ENCODE data around the gene PPP1R13L. TPM values are rescaled to one million over a fixed set of nuclear protein-coding genes. Genes with fewer than 3 reads are reported as not detected.

The PPP1R13L gene
- total RNA-seq, 2 experiments from 2014 or later = 7.8 to 15.5 TPM

DNA sequence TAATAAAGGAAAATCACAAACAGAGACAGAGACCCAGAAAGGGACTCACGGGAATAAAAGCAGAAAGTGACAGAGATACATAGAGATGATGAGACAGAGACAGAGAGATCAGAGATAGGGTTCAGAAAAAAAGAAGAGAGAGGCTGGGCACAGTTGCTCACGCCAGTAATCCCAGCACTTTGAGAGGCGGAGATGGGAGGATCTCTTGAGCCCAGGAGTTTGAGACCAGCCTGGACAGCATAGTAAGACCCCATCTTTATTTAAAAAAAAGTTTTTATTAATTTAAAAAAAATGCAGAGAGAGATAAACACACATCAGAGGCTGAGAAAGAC, 43.5 kb upstream of the PPP1R13L start:
- BruUV-seq (replicated peaks) = no TSS peak
- intact Hi-C loops (cut with micrococcal nuclease; ENCODE audit: unreplicated experiment) = no loop called here

DNA sequence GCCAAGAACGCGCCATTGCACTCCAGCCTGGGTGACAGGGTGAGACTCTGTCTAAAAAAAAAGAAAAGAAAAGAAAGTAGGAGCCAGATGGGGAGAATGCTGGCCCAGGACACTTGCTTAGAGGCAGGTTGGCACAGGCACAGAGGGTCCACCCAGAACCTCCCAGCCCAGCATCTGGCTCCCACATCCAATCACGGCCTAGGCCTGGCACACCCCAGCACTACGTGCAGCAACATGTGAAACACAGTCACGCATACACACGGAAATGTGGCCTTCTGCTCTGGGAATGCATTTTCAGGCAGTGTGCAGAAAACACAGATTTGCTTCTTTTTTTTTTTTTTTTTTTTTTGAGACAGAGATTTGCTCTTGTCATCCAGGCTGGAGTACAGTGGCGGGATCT, 42.1 kb upstream of the PPP1R13L start:
- Histone ChIP-seq H3K27ac (ENCODE audit: low read depth, low read length, poor library complexity, severe bottlenecking) (no peak overlapping the region), H3K79me2 (ENCODE audit: insufficient read depth, low read depth, low read length) (no peaks in the 10 kb centered on the region), H4K20me1 (ENCODE audit: insufficient read depth, low read length) (no peaks in the 10 kb centered on the region), H3K4me1 (ENCODE audit: insufficient read depth, low read length, poor library complexity, severe bottlenecking) (peaks cover 56% of the 10 kb centered on the region), H3K9me2 (ENCODE audit: insufficient read depth, low read length) (no peaks in the 10 kb centered on the region), H3K4me3 (ENCODE audit: low read depth, low read length, poor library complexity, severe bottlenecking) (no peak overlapping the region), H3K9me3 (ENCODE audit: low read length) (no peaks in the 10 kb centered on the region), H3K4me2 (ENCODE audit: low read length) (no peak overlapping the region), H3K36me3 (ENCODE audit: insufficient read depth, low read length) (no peaks in the 10 kb centered on the region), H2AFZ (ENCODE audit: low read length) (no peak overlapping the region)
- no peak for DNase-seq (ENCODE audit: low spot score)
- no TSS peak for BruUV-seq (replicated peaks)
- POLR2A ChIA-PET = interaction anchor here (0.6 kb wide), 1 partner anchor 29 kb away, joined by 3 read pairs; no protein-coding TSS in a partner anchor
- CTCF ChIA-PET (ENCODE audit: unreplicated experiment) = interaction anchor here (1.0 kb wide), 1 partner anchor 32 kb away, joined by 3 read pairs; no protein-coding TSS in a partner anchor
- intact Hi-C loops (cut with micrococcal nuclease; ENCODE audit: unreplicated experiment) = loop anchor here (1.0 kb wide), 1 partner anchor 31 kb away; no protein-coding TSS in a partner anchor
- TF ChIP-seq EZH2phosphoT487 (IDR thresholded peaks at IDR 0.05; ENCODE audit: borderline replicate concordance, low read depth, low read length) = no peak
- TF ChIP-seq, protein P1, sequence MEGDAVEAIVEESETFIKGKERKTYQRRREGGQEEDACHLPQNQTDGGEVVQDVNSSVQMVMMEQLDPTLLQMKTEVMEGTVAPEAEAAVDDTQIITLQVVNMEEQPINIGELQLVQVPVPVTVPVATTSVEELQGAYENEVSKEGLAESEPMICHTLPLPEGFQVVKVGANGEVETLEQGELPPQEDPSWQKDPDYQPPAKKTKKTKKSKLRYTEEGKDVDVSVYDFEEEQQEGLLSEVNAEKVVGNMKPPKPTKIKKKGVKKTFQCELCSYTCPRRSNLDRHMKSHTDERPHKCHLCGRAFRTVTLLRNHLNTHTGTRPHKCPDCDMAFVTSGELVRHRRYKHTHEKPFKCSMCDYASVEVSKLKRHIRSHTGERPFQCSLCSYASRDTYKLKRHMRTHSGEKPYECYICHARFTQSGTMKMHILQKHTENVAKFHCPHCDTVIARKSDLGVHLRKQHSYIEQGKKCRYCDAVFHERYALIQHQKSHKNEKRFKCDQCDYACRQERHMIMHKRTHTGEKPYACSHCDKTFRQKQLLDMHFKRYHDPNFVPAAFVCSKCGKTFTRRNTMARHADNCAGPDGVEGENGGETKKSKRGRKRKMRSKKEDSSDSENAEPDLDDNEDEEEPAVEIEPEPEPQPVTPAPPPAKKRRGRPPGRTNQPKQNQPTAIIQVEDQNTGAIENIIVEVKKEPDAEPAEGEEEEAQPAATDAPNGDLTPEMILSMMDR (conservative IDR thresholded peaks at IDR 0.05; ENCODE audit: low read length) = no peak

More for the DNA sequence above, 43.5 kb upstream of the PPP1R13L start:
- no peaks in the 10 kb centered on the region for H3K9me2 ChIP-seq (ENCODE audit: insufficient read depth, low read length)
- no peaks in the 10 kb centered on the region for H4K20me1 ChIP-seq (ENCODE audit: insufficient read depth, low read length)
- no peak overlapping the region for H2AFZ ChIP-seq (ENCODE audit: low read length)
- no peaks in the 10 kb centered on the region for H3K36me3 ChIP-seq (ENCODE audit: insufficient read depth, low read length)
- no peaks in the 10 kb centered on the region for H3K9me3 ChIP-seq (ENCODE audit: low read length)
- ChIA-PET POLR2A (no interaction called here), CTCF (ENCODE audit: unreplicated experiment) (no interaction called here)
- no peak for DNase-seq (ENCODE audit: low spot score)
- H3K4me2 ChIP-seq (ENCODE audit: low read length) = no peak overlapping the region
- TF ChIP-seq, protein P1 (conservative IDR thresholded peaks at IDR 0.05; ENCODE audit: low read length) = no peak
- TF ChIP-seq EZH2phosphoT487 (IDR thresholded peaks at IDR 0.05; ENCODE audit: borderline replicate concordance, low read depth, low read length) = no peak
- H3K79me2 ChIP-seq (ENCODE audit: insufficient read depth, low read depth, low read length) = no peaks in the 10 kb centered on the region
- no peak overlapping the region for H3K4me3 ChIP-seq (ENCODE audit: low read depth, low read length, poor library complexity, severe bottlenecking)
- peaks cover 58% of the 10 kb centered on the region for H3K4me1 ChIP-seq (ENCODE audit: insufficient read depth, low read length, poor library complexity, severe bottlenecking)
- no peak overlapping the region for H3K27ac ChIP-seq (ENCODE audit: low read depth, low read length, poor library complexity, severe bottlenecking)

DNA sequence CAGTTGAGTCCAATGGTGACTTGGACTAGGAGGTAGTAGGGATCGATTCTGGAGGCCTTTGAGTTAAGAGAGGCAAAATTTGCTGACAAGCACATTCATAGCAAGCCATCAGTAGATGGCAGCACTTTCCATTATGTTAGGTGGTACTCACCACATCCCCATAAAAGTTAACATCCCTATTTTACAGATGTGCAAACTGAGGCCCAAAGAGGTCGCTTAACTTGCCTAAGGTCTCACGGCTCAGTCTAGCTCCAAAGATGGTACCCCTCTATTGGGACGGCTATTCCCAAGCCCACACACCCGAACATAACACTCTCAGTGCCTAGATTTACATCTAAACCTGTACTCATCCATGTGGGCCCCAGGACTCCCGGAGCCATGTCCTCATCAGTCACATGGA, 41.4 kb upstream of the PPP1R13L start:
- no peak overlapping the region for H3K27ac ChIP-seq (ENCODE audit: low read depth, low read length, poor library complexity, severe bottlenecking)
- POLR2A ChIA-PET = no interaction called here
- peaks cover 49% of the 10 kb centered on the region for H3K4me1 ChIP-seq (ENCODE audit: insufficient read depth, low read length, poor library complexity, severe bottlenecking)
- no peaks in the 10 kb centered on the region for H4K20me1 ChIP-seq (ENCODE audit: insufficient read depth, low read length)
- intact Hi-C loops (cut with micrococcal nuclease; ENCODE audit: unreplicated experiment) = loop anchor here (1.0 kb wide), 1 partner anchor 32 kb away; no protein-coding TSS in a partner anchor
- no peaks in the 10 kb centered on the region for H3K36me3 ChIP-seq (ENCODE audit: insufficient read depth, low read length)
- TF ChIP-seq, protein P1 (conservative IDR thresholded peaks at IDR 0.05; ENCODE audit: low read length) = peak; percentile 79
- no peak for TF ChIP-seq EZH2phosphoT487 (IDR thresholded peaks at IDR 0.05; ENCODE audit: borderline replicate concordance, low read depth, low read length)
- no peaks in the 10 kb centered on the region for H3K9me3 ChIP-seq (ENCODE audit: low read length)
- CTCF ChIA-PET (ENCODE audit: unreplicated experiment) = no interaction called here
- H3K4me2 ChIP-seq (ENCODE audit: low read length) = no peak overlapping the region
- H2AFZ ChIP-seq (ENCODE audit: low read length) = no peak overlapping the region
- no peaks in the 10 kb centered on the region for H3K79me2 ChIP-seq (ENCODE audit: insufficient read depth, low read depth, low read length)
- BruUV-seq (replicated peaks) = no TSS peak
- no peak overlapping the region for H3K4me3 ChIP-seq (ENCODE audit: low read depth, low read length, poor library complexity, severe bottlenecking)
- H3K9me2 ChIP-seq (ENCODE audit: insufficient read depth, low read length) = no peaks in the 10 kb centered on the region
- DNase-seq (ENCODE audit: low spot score) = peak; percentile 73

Measured in OCI-LY7 (cell line).